Measurements from ENCODE around the gene LEF1.

DNA sequence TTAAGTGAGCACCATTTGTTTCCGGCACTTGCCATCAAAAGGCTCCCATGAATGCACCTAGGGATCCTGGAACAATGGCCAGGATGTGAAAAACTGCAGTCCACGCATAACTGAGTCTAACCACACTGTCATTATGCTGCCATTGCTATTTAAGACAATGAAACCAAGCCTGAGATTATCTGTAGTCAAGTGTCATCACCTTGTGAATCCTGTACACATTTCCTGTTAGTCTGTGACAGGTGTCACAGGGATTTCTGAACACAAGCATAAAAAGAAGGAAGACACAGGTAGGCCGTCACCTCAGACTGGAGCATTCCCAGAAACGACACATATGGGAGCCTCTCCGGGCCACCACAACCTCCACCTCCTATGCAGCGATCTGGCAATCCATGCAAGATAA, 112.3 kb downstream of the LEF1 start:
- TF ChIP-seq, protein P1, sequence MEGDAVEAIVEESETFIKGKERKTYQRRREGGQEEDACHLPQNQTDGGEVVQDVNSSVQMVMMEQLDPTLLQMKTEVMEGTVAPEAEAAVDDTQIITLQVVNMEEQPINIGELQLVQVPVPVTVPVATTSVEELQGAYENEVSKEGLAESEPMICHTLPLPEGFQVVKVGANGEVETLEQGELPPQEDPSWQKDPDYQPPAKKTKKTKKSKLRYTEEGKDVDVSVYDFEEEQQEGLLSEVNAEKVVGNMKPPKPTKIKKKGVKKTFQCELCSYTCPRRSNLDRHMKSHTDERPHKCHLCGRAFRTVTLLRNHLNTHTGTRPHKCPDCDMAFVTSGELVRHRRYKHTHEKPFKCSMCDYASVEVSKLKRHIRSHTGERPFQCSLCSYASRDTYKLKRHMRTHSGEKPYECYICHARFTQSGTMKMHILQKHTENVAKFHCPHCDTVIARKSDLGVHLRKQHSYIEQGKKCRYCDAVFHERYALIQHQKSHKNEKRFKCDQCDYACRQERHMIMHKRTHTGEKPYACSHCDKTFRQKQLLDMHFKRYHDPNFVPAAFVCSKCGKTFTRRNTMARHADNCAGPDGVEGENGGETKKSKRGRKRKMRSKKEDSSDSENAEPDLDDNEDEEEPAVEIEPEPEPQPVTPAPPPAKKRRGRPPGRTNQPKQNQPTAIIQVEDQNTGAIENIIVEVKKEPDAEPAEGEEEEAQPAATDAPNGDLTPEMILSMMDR (IDR thresholded peaks at IDR 0.05), result no peak
- TF ChIP-seq EP300 (IDR thresholded peaks at IDR 0.05) (no peak), POLR2AphosphoS5 (IDR thresholded peaks at IDR 0.05) (no peak), POLR2A (IDR thresholded peaks at IDR 0.05; ENCODE audit: low read depth) (no peak)

All from esophagus muscularis mucosa (tissue), 4 donors.